SK-N-MC (cell line): Measurements from ENCODE around the gene SLAIN2.
"Not testable (repeated sequence)": the region's sequence is repeated elsewhere in the genome, so short reads cannot be mapped to it uniquely, and the experiment has no call there.

ENCODE experiments used
- DNase-seq: peaks from one replicate; pipeline ENCODE4 v3.0.0-alpha.2; 2011; ENCODE audit warnings: low read depth, low spot score
- H3K27ac ChIP-seq: fragments of 200-600 bp; sonication (generic); 2 replicates; pipeline ENCODE4 v1.5.1; 2016; ENCODE audit warnings: mixed run types
- H3K36me3 ChIP-seq: fragments of 200-600 bp; sonication (generic); 2 replicates; pipeline ENCODE4 v1.6.1; 2017; ENCODE audit warnings: antibody characterized with exemption, low read length, mixed read lengths; ENCODE audit not compliant: insufficient read depth
- H3K4me3 ChIP-seq: fragments of 200-600 bp; sonication (generic); 2 replicates; pipeline ENCODE4 v1.5.1; 2016
- H3K9ac ChIP-seq: fragments of 200-600 bp; sonication (generic); 2 replicates; pipeline ENCODE4 v1.8.0; 2017; ENCODE audit warnings: mixed run types, mixed read lengths; ENCODE audit not compliant: insufficient read length
- H3K9me3 ChIP-seq: fragments of 200-600 bp; sonication (generic); 2 replicates; pipeline ENCODE4 v1.6.1; 2017; ENCODE audit warnings: low read depth, mild to moderate bottlenecking, antibody characterized with exemption, low read length, moderate library complexity, mixed read lengths
- EZH2 ChIP-seq: fragments of 200-600 bp; sonication (generic); IDR thresholded peaks from one replicate; pipeline ENCODE4 v1.6.1; 2017; ENCODE audit warnings: antibody characterized with exemption
- FOXP2 ChIP-seq: optimal IDR thresholded peaks from 2 replicates; pipeline ENCODE3; 2011; ENCODE audit warnings: mild to moderate bottlenecking, moderate library complexity; ENCODE audit not compliant: insufficient read depth; ENCODE audit errors: extremely low read length, control extremely low read depth
- POLR2AphosphoS5 ChIP-seq: IDR thresholded peaks from 2 replicates; pipeline ENCODE4 v1.6.1; 2012; ENCODE audit warnings: mild to moderate bottlenecking, low read depth, low read length, borderline replicate concordance

SLAIN2 gene

DNA sequence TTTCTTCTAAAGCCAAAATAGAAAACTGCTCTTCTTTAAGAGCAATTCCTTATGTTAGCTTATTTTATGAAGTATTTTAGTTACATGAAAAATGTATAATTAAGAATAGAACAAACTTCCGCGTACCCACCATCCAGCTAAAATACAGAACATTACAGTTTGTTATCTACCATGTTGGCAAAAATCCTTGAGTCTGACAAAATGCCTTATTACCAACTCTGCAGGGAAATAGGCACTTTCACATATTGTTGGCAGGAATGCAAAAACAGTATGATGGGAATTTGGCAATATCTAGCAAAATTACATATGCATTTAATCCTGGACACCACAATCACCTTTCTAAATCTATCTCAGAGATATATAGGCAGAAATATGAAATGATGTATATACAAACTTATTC lies 32.4 kb upstream of the SLAIN2 start:
- Histone ChIP-seq H3K36me3 (no peaks in the 10 kb centered on the region), H3K4me3 (no peak overlapping the region), H3K27ac (no peak overlapping the region), H3K9ac (no peak overlapping the region), H3K9me3 (no peaks in the 10 kb centered on the region)
- no peak for TF ChIP-seq POLR2AphosphoS5
- no peak for TF ChIP-seq FOXP2
- TF ChIP-seq EZH2: no peak
- no peak for DNase-seq

- TF ChIP-seq FOXP2: no peak
- TF ChIP-seq POLR2AphosphoS5: no peak
- no peak for TF ChIP-seq EZH2
- Histone ChIP-seq H3K27ac (no peak overlapping the region), H3K9ac (no peak overlapping the region), H3K9me3 (no peaks in the 10 kb centered on the region), H3K4me3 (no peak overlapping the region), H3K36me3 (no peaks in the 10 kb centered on the region)
- peak; percentile 42 for DNase-seq
Observed at GRCh38 chr4:48311896-48312295, 29.4 kb upstream of the SLAIN2 start.

DNA sequence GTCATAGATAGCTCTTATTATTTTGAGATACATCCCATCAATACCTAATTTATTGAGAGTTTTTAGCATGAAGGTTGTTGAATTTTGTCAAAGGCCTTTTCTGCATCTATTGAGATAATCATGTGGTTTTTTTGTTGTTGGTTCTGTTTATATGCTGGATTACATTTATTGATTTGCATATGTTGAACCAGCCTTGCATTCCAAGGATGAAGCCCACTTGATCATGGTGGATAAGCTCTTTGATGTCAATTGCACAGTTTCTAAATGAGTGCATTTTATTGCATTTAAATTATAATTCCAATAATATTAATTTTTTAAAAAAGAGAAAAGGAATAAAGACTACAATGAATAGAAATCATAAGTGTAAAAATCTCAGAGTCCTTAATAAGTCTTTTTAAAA lies 26.6 kb upstream of the SLAIN2 start:
- H3K4me3 ChIP-seq, H3K9ac ChIP-seq, DNase-seq, H3K27ac ChIP-seq, H3K36me3 ChIP-seq, H3K9me3 ChIP-seq: not testable (repeated sequence)

DNA sequence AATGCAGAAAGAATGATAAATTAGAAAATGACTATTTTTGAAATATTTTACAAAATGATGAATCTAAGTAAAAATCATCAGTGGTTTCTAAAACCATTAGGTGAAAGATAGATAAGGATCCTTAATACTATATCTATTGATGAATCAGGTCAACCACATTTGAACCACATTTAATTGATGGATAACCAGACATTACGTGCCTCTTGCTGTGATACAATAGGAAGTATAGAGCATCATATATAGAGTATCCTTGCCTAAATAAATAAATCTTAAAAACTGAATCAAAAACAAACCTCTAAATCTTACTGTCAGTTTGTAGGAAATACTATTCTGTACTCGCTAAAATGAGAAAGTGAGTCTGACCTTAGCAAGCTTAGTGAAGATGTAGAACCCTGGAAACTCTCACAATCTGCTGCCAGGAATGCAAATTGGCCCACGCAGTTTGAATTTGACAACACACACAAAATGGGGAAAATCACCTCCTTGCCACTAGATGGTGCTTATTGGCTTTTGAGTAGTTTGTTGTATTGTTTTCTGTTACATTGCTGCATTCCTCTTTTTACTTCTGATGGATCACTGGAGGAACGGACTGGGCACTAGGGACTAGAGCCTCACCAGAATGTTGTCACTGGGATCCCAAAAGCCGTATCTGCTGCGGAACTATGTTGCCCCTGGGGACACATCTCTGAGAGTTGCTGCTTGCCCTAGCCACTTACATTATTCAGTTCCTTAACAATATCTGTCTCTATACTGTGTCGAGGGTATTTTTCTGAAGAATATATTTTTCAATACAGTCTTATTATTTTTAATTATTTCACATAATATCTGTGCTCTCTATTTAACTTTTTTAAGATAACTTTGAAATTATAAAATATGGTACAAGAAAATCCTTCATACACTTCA lies 25.4 kb upstream of the SLAIN2 start:
- peak; percentile 32 for DNase-seq
- TF ChIP-seq EZH2 (no peak), POLR2AphosphoS5 (no peak), FOXP2 (no peak)
- Histone ChIP-seq H3K36me3 (no peaks in the 10 kb centered on the region), H3K9ac (no peak overlapping the region), H3K4me3 (no peak overlapping the region), H3K27ac (no peak overlapping the region), H3K9me3 (no peaks in the 10 kb centered on the region)

DNA sequence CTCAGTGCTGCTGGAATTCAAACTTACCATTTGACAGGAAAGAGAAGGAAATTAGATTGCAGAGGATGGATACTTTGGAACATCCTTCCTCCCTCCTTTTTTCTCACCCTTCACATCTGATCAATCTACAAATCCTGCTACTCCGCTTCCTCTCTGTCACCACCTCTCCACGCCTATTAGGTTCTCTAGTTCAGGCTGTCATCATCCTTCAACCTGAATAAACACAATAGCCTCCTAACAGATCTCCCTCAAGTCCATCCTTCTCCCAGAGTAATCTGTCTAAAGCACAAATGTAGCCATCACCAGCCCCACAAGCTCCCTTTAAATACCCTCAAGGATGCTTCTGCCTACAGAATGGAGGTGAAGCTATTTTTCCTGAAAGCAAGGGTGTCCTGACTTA lies 20.0 kb upstream of the SLAIN2 start:
- no peaks in the 10 kb centered on the region for H3K36me3 ChIP-seq
- no peak overlapping the region for H3K9ac ChIP-seq
- DNase-seq: no peak
- H3K27ac ChIP-seq: no peak overlapping the region
- TF ChIP-seq POLR2AphosphoS5 (no peak), EZH2 (no peak), FOXP2 (no peak)
- no peaks in the 10 kb centered on the region for H3K9me3 ChIP-seq
- H3K4me3 ChIP-seq: no peak overlapping the region

DNA sequence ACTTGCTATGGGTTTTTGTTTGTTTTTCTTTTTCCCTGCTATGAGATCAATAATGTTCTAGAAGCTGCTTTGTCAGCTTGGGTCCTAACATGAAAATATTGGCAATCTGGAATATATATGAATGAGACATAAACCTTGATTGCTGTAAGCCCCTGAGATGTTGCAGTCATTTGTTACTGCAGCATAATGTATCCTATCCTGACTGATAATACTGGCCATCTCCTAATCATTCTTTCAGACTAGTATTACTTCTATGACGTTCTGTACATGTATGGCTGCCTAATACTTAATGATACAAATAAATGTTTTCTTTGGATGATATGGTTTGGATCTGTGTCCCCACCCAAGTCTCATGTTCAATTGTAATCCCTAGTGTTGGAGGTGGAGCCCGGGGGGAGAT lies 19.3 kb upstream of the SLAIN2 start:
- no peak overlapping the region for H3K27ac ChIP-seq
- H3K4me3 ChIP-seq: no peak overlapping the region
- H3K9me3 ChIP-seq: no peaks in the 10 kb centered on the region
- no peak for TF ChIP-seq FOXP2
- TF ChIP-seq POLR2AphosphoS5: no peak
- no peak for TF ChIP-seq EZH2
- no peak overlapping the region for H3K9ac ChIP-seq
- DNase-seq: no peak
- no peaks in the 10 kb centered on the region for H3K36me3 ChIP-seq

GRCh38 chr4:48324281-48324680 lies 17.0 kb upstream of the SLAIN2 start:
- Histone ChIP-seq H3K9ac (no peak overlapping the region), H3K9me3 (no peaks in the 10 kb centered on the region), H3K4me3 (no peak overlapping the region), H3K36me3 (no peaks in the 10 kb centered on the region), H3K27ac (no peak overlapping the region)
- TF ChIP-seq FOXP2: no peak
- TF ChIP-seq POLR2AphosphoS5: no peak
- no peak for TF ChIP-seq EZH2
- no peak for DNase-seq

GRCh38 chr4:48329193-48329592 lies 12.1 kb upstream of the SLAIN2 start:
- Histone ChIP-seq H3K36me3 (no peaks in the 10 kb centered on the region), H3K4me3 (no peak overlapping the region), H3K27ac (no peak overlapping the region), H3K9ac (no peak overlapping the region), H3K9me3 (no peaks in the 10 kb centered on the region)
- no peak for TF ChIP-seq FOXP2
- TF ChIP-seq EZH2: no peak
- TF ChIP-seq POLR2AphosphoS5: no peak
- no peak for DNase-seq

GRCh38 chr4:48329976-48330375 lies 11.4 kb upstream of the SLAIN2 start:
- Histone ChIP-seq H3K9me3 (no peaks in the 10 kb centered on the region), H3K27ac (peak overlapping the region; percentile 67), H3K36me3 (no peaks in the 10 kb centered on the region), H3K4me3 (peak overlapping the region; percentile 25; the same call in 1 of the 2 replicates), H3K9ac (peak overlapping the region; percentile 45)
- TF ChIP-seq FOXP2 (no peak), POLR2AphosphoS5 (no peak), EZH2 (no peak)
- DNase-seq: no peak
